IPS-18a (cell line): Measurements from ENCODE around the gene ARL5C.

Experiments used
- H3K27ac ChIP-seq: one replicate; pipeline ENCODE4 v1.5.1; 2013; ENCODE audit warnings: low read length
- H3K27me3 ChIP-seq: one replicate; pipeline ENCODE4 v1.6.1; 2013; ENCODE audit warnings: mild to moderate bottlenecking, low read length; ENCODE audit not compliant: control insufficient read depth, insufficient read depth
- H3K36me3 ChIP-seq: one replicate; pipeline ENCODE4 v1.6.1; 2013; ENCODE audit warnings: low read depth, low read length; ENCODE audit not compliant: control insufficient read depth
- H3K4me1 ChIP-seq: one replicate; pipeline ENCODE4 v1.6.1; 2013; ENCODE audit warnings: low read depth, low read length; ENCODE audit not compliant: control insufficient read depth
- H3K4me3 ChIP-seq: one replicate; pipeline ENCODE4 v1.5.1; 2013; ENCODE audit warnings: low read length
- H3K9ac ChIP-seq: one replicate; pipeline ENCODE4 v1.6.1; 2013; ENCODE audit warnings: mild to moderate bottlenecking, low read length, moderate library complexity
- H3K9me3 ChIP-seq: one replicate; pipeline ENCODE4 v1.6.1; 2013; ENCODE audit warnings: low read depth, low read length; ENCODE audit not compliant: control insufficient read depth

Gene ARL5C

GRCh38 chr17:39114723-39115122, 51.2 kb downstream of the ARL5C start:
- no peaks in the 10 kb centered on the region for H3K27me3 ChIP-seq
- H3K27ac ChIP-seq = no peak overlapping the region

DNA sequence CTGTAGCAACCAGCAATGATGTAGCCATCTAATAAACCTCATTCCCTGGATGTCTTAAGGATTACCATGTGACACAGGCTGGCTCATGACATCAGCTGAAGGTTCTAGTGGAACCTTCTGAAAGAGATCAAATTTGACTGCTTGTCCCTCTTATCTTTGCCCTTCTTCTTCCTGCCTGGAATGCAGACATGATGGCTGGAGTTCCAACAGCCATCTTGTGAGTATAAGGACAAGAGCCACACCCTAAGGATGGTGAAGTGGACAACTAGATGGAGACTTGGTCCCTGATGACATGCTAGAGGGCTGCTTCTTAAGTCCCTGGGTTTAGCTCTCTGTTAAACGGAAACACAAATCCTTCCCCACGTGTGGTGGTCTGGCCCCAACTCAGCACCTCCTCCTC, 52.1 kb downstream of the ARL5C start:
- Histone ChIP-seq H3K9me3 (no peaks in the 10 kb centered on the region), H3K9ac (no peak overlapping the region), H3K4me3 (no peak overlapping the region), H3K36me3 (no peaks in the 10 kb centered on the region), H3K4me1 (no peaks in the 10 kb centered on the region), H3K27ac (no peak overlapping the region), H3K27me3 (no peaks in the 10 kb centered on the region)

More at GRCh38 chr17:39114723-39115122, 51.2 kb downstream of the ARL5C start:
- no peak overlapping the region for H3K4me3 ChIP-seq
- no peaks in the 10 kb centered on the region for H3K36me3 ChIP-seq
- no peaks in the 10 kb centered on the region for H3K9me3 ChIP-seq
- no peak overlapping the region for H3K9ac ChIP-seq
- H3K4me1 ChIP-seq = no peaks in the 10 kb centered on the region

DNA sequence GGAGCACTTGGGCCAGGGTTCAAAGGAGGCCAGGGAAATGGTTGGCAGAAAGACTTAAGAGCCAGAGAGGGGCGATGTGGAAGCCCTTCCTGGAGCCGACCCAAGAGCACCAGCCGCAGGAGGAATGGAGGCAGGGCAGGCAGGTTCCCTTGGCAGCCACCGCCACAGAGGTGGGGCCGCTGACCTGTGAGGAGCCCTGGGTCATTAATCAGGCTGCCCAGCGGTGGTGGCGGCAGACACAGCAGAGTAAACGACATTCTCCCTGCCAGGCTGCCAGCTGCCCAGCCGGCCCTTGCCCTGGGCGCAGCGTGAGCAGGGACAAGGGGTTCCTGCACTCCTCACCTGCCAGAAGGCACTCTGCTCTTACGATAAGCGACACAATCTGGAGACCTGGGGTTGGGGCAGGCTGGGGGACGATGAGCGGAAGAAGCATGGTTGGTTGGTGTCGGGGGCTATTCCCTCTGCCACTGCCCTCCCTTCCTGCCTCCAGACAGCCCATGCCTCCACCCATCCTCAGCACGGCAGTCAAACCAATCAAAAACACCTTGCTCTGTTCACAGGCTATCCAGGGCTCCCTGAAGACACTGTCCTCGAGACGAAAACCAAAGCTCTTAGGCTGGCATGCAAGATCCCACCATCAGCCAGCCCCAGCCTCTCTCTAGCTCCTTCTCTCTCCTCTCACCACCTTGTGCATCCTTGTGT, 55.4 kb downstream of the ARL5C start:
- Histone ChIP-seq H3K36me3 (no peaks in the 10 kb centered on the region), H3K4me1 (no peaks in the 10 kb centered on the region), H3K9ac (no peak overlapping the region), H3K9me3 (no peaks in the 10 kb centered on the region), H3K27me3 (no peaks in the 10 kb centered on the region), H3K27ac (no peak overlapping the region), H3K4me3 (no peak overlapping the region)

GRCh38 chr17:39108461-39109375, 57.2 kb downstream of the ARL5C start:
- H3K36me3 ChIP-seq = no peaks in the 10 kb centered on the region
- H3K4me3 ChIP-seq = no peak overlapping the region
- no peak overlapping the region for H3K9ac ChIP-seq

GRCh38 chr17:39107973-39108372, 58.0 kb downstream of the ARL5C start:
- H3K4me1 ChIP-seq = no peaks in the 10 kb centered on the region
- no peak overlapping the region for H3K4me3 ChIP-seq
- H3K9ac ChIP-seq = no peak overlapping the region
- no peaks in the 10 kb centered on the region for H3K9me3 ChIP-seq
- H3K27ac ChIP-seq = no peak overlapping the region
- H3K36me3 ChIP-seq = no peaks in the 10 kb centered on the region
- no peaks in the 10 kb centered on the region for H3K27me3 ChIP-seq

More at GRCh38 chr17:39108461-39109375, 57.2 kb downstream of the ARL5C start:
- Histone ChIP-seq H3K27ac (no peak overlapping the region), H3K9me3 (no peaks in the 10 kb centered on the region), H3K27me3 (no peaks in the 10 kb centered on the region), H3K4me1 (no peaks in the 10 kb centered on the region)

DNA sequence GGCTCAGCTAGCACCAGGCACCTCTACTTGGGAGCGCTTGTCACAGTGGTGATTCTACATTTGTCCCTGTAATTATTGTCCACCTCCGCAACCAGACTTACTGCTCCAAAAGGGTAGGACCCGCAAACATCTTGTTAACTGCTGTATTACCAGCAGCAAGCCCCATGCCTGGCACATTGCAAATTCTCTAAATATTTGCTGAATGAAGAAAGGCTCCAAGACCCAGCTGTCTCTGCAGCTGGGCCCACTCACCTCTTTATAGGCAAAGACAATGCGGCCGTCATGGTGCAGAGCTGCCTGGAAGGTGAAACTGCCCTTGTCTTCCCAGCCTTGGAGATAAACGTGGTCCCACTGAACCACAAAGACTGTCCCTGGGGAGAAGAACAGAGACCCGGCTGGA, 58.8 kb downstream of the ARL5C start:
- Histone ChIP-seq H3K4me1 (no peaks in the 10 kb centered on the region), H3K36me3 (no peaks in the 10 kb centered on the region), H3K9ac (no peak overlapping the region), H3K9me3 (no peaks in the 10 kb centered on the region), H3K4me3 (no peak overlapping the region), H3K27me3 (no peaks in the 10 kb centered on the region), H3K27ac (no peak overlapping the region)
